GM21528 (cell line): Measurements from ENCODE around the gene DPF3.

ENCODE experiments used
- ATAC-seq: cut with Tn5 transposase; IDR thresholded peaks from one replicate; pipeline ENCODE4 v1.9.1; 2021; ENCODE audit warnings: mild to moderate bottlenecking, moderate library complexity; ENCODE audit not compliant: unreplicated experiment, low FRiP score

DPF3 gene

DNA sequence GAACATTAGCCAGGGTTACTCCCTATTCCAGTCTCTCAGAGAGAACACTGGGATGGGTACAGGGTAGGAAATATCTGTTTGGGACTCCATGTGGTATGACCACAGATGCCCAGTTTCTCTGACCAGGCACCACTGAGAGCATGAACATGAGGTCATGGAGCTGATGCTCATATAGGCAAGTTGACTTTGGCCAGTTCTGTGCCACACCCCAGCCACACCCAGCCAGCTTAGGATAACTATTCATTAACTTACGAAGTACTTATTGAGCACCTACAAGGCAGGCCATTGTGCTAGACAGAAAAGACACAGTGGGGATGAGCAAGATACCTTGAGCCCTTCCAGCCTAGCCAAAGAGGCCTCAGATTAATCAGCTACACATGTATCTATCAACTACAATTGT is 262.5 kb downstream of the DPF3 start:
- ATAC-seq: no peak

DNA sequence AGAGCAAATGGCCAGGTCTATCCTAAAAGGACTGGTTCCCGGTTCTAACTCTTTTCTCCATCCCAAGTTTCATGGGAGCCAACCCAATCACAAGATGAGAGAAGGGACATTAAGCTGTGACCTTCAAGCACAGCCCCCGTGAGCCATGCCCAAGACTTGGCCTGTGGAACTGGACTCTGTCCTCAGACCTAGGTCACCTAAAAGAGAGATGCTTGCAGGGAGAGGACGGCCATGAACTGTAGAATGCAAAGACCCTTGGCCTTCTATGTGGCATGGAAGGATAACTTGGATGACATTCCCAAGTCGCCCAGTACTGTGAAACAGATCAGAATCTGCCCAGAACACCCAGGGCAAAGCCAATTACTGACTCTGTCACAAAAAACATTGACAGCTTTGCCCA is 263.5 kb downstream of the DPF3 start:
- no peak for ATAC-seq

DNA sequence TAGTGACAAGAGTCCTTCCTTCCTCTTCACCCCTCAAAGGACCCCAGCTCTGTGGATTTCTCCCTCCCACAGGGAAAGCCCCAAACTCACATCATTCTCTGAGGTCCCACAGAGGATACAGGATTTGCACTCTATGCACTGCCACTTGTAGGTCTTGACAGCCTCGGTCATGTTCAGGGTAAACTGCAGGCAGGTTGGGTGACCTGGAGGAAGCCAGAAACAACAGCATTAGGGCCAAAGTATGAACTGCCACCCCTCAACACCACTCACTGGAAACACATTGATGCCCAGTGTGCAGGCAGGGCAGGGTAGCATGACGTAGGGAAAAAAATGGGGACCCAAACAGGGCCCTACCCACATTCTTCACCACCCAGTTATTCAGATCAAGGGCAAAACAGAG is 264.4 kb downstream of the DPF3 start:
- no peak for ATAC-seq

DNA sequence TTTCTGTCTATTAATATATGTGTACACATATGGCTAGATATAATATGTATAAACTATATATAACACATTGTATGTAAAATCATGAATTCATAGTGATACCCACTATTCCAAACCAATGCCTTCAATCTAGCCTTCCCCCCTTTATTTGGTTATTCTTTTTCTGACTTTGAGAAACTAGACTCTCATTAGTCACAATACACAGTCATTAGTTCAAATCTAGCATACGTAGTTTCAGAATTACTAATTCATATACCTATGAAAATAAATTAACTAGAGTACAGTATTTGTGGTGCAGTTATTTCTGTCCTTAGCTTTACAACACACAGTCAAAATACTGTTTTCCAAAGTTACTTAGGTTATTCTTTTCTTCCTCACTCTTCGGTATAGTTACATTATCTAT is 268.2 kb downstream of the DPF3 start:
- ATAC-seq: no peak

DNA sequence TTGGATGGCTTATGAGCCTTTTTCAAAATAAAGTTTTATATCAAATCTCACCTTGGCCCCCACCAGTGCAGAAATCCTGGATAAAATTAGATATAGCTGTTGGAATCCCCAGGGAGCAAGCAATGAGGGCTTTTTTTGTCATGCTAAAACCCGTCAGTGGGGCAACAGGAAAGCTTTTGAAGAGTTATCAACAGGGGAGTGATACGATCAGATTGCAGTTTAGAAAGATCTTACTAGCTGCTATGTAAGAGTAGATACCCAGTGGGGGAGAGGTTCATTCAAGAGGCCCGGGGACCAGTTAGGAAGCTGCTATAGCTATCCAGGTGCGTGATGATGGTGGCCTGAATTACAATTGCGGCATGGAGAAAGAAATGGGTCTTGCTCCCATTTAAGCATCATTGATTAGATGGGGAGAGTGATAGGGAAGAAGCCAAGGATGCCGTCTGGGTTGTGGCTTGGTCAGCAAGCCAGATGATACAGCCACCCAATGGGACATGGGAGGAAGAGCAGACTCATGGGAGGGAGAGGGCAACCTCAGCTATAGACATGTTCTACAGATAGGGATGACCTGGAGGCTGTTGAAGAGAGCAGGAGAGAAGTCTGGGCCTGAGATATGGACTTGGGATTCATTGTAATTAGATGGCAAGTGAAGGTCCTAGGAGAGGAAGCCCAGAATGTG is 272.4 kb downstream of the DPF3 start:
- no peak for ATAC-seq

DNA sequence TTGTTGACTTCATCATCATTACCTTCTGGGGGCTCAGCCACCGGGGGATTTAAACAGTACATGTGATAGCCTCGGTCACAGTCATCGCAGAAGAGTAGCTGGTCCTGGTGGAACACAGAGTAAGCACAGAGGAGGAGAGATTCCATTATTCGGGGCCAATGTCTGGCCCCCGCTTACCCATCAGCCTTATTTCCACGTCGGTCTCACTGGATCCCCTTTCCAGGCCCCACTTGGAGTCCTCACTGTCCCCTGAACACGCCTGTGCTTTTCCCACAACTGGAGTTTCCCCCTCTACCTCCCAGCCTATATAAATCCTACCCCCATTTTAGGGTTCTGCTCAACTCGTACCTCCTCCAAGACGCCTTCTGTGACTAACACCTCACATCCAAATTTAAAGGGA is 274.0 kb downstream of the DPF3 start:
- no peak for ATAC-seq

DNA sequence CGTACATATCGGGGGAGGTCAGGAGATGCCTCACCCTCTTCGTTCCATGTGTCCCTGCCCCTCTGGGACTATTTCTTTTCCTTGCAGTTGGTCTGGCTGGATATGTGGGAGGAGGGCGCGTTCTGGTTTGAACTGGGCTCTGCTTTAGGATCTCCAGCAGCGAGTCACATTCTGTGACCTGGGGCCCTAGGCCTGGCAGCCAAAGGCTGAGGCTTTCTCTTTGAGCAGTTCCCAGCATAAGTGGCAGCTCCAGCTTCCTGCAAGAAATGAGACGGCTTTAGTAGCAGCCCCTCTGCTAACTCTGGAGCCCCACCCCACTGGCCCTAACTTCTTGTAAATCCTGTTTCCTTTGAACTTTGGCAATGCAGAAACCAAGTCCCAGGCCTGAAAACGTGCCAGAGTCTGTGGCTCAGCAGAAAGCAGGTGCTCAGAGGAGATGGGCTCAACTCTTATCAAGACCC is 274.8 kb downstream of the DPF3 start:
- no peak for ATAC-seq

DNA sequence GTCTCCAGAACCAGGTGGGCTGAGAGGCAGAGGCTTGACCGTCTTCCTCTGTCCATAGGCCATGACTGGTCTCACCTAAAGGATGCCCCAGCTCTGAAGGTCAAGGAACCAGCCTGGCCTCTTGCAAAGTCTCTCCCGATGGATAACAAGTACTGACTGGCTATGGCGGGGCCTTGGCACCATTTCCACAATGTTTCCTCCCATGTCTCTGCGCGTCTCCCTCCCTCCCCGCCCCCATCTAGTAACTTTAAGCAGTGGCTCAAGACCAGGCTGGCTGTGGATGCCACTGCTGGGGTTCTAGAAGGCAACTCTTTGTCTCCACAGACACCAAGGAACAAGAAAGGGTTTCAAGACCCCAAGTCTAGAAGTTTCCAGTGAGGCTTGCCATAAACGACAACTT is 275.5 kb downstream of the DPF3 start:
- ATAC-seq: no peak

DNA sequence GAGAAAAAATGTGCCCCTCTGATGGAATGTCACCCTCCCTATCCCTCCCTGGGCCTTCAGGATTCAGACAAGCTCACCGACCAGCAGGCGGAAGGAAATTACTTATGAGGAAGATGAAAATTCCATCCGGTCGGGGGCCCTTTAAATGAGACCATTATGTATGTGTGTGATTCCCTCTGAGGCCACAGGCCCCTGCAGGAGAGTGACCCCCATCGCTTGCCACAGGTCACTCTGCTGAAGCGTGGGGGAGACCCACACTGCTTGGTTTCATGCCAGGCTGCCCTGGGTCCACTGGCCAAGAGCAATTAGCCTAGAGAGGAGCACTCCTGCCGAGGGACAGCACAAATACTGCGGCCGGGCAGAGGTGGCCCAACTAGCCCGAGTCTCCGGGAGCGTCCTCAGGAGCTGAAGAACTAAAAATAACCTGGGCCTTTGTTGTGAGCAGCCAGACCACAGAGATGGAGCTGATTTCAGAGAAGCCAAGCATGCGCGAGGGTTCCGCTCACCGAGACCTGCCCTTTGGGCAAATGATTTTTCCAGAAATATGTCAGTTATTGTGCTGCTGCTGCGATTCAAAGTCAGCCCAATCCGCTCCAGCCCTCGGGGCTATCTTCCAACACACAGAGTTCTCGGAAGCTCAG is 276.4 kb downstream of the DPF3 start:
- no peak for ATAC-seq

DNA sequence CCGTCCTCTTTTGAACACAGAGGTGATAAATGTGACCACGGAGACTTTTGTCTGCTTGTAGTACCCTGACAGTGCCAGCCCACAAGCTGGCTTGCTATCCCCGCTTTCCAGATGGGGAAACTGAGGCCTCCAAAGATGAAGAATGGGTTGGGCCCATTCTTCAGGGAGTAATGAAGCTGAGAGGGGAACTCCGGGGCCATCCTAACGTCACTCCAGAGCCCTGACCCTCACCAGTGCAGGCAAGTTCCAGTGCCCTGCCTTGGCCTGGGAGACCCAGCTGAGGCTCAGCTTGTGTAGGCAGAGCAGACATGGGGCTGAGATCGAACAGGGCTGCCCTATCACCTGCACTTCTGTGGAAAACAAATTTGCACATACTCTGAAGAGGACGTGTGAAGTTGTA is 277.1 kb downstream of the DPF3 start:
- no peak for ATAC-seq

DNA sequence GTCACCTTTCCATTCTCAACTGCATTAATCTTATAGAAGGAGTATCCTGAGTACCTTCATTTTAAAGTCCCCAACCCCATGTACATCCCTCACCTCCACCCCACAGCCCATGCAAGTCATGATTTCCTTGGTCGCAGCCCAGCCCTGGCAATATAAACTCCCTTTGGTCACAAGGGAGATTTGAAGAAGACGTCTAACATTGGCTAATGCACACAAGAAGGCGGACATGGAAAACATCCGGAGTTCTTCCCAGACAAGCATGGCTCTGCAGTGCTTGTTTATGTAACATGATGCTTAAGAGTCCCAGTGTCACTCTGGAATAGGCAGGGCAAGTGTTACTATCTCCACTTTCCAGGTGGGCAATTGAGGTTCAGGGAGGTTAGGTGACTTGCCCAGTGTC is 277.6 kb downstream of the DPF3 start:
- no peak for ATAC-seq

DNA sequence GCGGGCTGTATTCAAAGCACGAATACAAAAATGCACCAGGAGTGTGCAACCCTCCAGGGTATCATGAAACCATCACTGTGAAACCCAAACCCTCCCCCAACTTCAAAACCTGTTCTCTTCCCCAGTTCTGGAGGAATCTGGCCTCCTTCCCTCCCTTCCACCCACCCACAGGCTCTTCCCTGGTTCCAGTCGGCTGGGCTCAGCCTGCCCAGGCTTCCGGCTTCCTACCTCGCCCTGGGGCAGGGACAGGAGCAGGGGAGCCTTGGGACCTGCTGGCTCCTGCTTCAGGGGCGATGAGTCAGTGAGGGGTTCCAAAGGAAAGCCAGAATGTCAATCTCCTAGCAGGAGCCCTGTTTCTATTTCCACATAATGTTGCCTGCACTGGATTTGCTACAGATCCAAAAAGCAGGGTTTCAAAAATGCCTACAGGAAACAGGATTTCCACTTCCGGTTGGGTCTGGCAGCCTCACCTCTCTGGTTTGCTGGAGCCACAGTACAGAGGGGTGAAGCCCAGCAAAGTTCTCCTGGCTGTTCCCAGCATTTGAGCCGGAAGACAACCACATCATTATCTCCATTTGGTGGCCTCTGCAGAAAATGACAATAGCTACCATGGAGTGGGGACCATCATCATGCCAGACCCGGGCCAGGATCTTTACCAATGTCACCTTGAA is 278.3 kb downstream of the DPF3 start:
- no peak for ATAC-seq

DNA sequence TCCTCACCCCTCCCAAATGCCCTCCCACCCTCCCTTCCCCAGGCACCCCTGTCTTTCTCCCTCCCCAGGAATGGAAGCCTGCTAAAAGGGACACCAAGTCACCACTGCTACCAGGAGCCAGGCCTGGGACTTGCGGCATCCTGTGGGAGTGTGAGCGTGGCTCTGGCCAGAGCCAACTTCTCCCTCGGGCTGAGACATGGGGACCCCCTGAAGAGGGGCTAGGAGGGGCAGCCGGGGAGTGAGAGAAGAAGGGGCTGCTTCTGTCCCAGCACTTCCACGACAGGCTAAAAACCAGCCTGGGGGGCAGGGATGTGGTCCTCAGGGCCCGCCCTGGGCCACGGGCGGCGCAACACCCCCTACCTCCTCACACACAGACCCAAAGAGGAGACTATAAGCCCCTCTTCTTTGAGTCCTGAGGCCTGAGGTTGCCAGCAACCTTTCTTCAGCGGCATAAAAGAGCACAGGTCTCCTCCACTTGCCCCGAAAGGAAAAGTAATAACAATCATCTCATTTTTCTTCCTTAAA is 278.9 kb downstream of the DPF3 start:
- ATAC-seq: no peak

DNA sequence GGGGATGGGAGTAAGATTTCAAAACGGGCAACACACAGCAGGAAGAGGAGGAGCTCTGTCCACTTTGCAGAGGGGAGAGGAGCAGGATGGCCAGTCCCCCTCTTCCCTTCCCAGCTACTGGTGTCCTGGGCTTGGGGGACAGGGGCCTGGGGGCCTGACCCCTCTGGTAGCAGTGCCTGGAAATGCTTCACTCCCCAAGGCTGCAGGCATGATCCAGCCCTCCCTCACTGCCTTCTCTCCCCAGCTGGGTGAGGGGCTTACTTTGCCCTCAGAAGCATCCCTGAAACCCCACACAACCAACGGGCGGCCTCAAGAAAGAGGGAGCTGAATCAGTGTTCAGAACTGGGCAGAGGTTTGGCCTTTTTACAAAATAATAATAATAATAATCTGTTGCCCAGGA is 279.5 kb downstream of the DPF3 start:
- no peak for ATAC-seq

DNA sequence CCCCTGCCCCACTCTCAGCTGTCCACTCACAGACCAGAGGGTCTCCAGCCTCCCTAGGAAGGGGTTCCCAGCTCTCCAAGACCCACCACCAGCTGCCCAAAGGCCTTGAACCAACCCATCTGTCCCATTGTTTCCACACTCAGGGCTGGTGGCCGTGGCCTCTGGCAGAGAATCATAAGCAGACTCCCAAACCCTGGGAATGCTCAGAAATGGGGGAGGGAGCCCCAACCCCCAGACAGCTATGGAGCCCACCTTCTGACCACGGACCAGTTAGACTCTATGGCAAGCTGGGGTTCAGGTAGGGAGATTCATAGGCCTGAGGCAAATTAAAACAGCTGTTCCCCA is 280.0 kb downstream of the DPF3 start:
- ATAC-seq: no peak

DNA sequence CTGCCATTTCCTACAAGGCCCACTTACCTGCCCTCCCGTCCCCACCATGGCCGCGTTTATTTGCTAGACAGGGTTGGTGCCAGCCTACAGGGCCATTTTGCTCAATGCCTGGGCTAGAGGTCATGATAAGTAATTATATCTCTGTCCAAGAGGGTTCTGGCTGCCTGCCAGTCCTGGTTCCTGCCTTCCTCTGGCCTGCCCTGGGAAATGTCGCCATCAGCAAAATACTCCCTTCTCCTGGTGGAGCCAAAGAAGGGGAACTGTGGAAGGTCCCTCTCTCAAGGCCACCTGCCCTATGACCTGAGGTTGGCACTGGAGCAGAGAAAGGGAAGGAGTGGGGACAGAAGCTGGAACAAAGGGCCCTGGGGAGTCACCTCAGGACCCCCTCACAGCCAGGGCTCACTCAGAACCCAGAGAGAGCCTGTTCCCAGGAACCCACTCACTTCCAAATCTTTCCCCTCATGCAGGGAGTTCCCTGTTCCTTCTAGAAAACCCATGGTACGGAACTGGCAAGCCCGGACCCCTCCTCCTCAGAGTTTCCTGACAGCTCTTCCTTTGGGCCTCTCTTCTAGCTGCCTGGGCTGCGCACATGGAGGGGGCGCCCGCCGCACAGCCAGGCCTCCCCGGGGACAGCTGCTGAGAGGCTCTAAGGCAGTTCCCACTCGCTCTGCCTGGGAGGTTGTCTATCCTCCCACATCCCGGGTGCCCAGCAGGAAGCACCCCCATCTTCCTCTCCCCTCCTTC is 280.5 kb downstream of the DPF3 start:
- no peak for ATAC-seq

DNA sequence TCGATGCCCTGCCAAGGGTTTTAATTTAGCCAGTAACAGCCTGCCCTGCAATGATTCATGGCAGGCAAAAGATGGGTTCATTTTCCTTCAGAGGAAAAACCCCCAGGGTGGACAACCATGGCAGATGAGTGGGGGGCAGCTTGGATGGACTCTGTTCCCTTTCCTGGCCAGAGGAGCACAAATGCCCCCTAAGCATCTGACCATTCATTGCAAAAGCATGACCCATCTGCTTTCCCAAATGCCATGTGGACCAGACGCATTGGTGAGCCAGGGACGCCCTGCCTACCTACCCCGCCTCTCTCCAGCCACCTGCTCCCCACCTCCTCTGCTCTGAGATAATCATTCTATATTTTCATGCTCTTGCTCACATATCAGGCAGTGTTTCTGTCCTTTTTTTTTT is 281.9 kb downstream of the DPF3 start:
- no peak for ATAC-seq

DNA sequence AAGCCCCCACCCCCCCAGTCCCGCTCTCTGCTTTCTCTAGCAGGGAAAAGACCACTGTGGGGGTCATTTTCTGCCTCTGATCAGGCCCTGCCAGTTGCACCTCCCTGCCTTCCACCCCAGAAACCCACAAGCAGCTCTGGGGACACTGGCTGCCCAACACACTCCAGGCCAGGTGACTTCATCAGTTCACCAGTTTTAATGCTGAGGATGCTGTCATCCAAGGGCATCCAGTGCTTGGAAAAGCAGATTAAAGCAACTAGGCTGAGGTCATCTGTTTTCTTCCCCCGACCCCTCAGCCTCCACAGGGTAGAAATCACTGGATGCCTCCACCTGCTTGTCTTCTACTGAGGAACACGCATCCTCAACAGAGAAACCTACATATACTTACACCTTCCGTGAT is 282.4 kb downstream of the DPF3 start:
- no peak for ATAC-seq

DNA sequence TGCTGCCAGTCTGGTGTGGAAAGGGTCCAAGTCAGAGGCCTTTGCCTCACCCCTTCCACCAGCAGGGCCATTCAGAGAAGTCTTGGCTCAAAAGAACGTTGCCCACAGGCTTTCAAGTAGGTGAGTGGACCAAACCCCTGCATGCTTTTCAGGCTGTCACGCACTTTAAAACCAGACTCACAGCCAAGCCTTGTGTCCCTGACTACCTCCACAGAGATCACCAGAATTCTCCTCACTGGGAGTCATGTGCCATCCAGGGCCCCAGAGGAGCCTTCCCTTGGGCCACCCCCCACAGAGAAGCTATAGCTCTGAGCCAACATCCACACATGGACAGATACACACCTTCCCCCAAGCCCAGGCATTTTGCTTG is 283.1 kb downstream of the DPF3 start:
- ATAC-seq: no peak

DNA sequence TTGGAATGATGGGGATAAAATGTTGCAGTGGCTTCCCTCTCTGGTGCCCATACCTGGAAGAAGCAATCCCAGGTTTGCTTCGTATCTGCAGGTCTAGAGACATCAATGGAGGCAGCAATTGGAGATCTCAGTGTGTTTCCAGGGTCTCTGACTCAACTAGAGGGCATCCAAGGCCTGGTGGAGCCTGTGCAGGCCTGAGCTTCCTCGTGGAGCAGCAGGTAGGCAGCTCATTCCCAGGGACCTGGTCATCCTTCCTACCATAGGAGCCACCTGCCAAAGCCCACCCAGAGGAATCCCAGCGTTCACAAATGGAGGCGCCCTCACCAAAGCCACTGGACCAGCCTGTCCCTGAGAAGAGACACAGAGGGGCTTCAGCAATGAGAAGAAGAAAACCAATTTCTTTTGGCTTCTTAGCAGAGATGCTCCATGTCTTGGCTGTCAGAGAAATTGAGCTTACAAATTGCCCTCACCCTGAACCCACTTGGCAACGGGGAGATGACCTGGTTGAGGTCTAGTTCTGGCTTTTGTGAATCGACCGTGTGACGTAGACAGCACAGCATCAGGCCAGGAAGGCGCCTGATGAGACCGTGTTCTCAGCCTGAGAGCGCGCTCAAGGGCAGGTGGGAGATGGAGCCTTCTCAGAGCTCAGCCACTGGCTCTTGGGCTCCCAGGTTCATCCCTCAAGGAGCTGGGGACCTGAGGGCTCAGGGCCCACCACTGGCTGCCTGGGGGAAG is 283.6 kb downstream of the DPF3 start:
- no peak for ATAC-seq
